ENCODE results near the gene SPAG16. TPM values are rescaled to one million over a fixed set of nuclear protein-coding genes. Genes with fewer than 3 reads are reported as not detected.

SPAG16 gene
- total RNA-seq, 1 experiment from 2014 or later: 21.5 TPM

GRCh38 chr2:214386720-214387119, 1102.5 kb downstream of the SPAG16 start:
- no peak for TF ChIP-seq CTCF (IDR thresholded peaks at IDR 0.05; ENCODE audit: insufficient read depth in 1 of 2, low read depth in 1 of 2, low read length in 1 of 2, severe bottlenecking in 1 of 2, unreplicated experiment in 1 of 2)
- H3K36me3 ChIP-seq (ENCODE audit: control insufficient read depth, insufficient read depth, low read length): no peaks in the 10 kb centered on the region
- no peak for DNase-seq
- H3K4me3 Mint-ChIP-seq (ENCODE audit: unreplicated experiment): no peak overlapping the region
- H3K27me3 Mint-ChIP-seq (ENCODE audit: insufficient read depth, unreplicated experiment): no peaks in the 10 kb centered on the region
- H3K4me1 Mint-ChIP-seq (ENCODE audit: low read depth, unreplicated experiment): no peaks in the 10 kb centered on the region
- H3K4me1 ChIP-seq: no peaks in the 10 kb centered on the region
- no peaks in the 10 kb centered on the region for H3K27me3 ChIP-seq (replicated peaks; ENCODE audit: control insufficient read depth, insufficient read depth, low read length)
- H3K9me3 Mint-ChIP-seq (ENCODE audit: unreplicated experiment): no peaks in the 10 kb centered on the region
- no peaks in the 10 kb centered on the region for H3K9me3 ChIP-seq
- H3K4me3 ChIP-seq (ENCODE audit: low read depth, low read length): no peak overlapping the region
- intact Hi-C loops (cut with micrococcal nuclease; ENCODE audit: unreplicated experiment): no loop called here
- ChIA-PET CTCF (no interaction called here), POLR2A (no interaction called here)
- no peak overlapping the region for H3K27ac Mint-ChIP-seq (ENCODE audit: unreplicated experiment)
- no TSS peak for BruUV-seq (replicated peaks)
- no peaks in the 10 kb centered on the region for H3K36me3 Mint-ChIP-seq (ENCODE audit: insufficient read depth, unreplicated experiment)

GRCh38 chr2:214389334-214389733, 1105.1 kb downstream of the SPAG16 start:
- no peak for TF ChIP-seq CTCF (IDR thresholded peaks at IDR 0.05; ENCODE audit: insufficient read depth in 1 of 2, low read depth in 1 of 2, low read length in 1 of 2, severe bottlenecking in 1 of 2, unreplicated experiment in 1 of 2)
- no peak overlapping the region for H3K27ac Mint-ChIP-seq (ENCODE audit: unreplicated experiment)
- BruUV-seq (replicated peaks): no TSS peak
- no peaks in the 10 kb centered on the region for H3K36me3 Mint-ChIP-seq (ENCODE audit: insufficient read depth, unreplicated experiment)
- Histone ChIP-seq H3K4me3 (ENCODE audit: low read depth, low read length) (no peak overlapping the region), H3K4me1 (no peaks in the 10 kb centered on the region), H3K9me3 (no peaks in the 10 kb centered on the region), H3K36me3 (ENCODE audit: control insufficient read depth, insufficient read depth, low read length) (no peaks in the 10 kb centered on the region), H3K27me3 (replicated peaks; ENCODE audit: control insufficient read depth, insufficient read depth, low read length) (no peaks in the 10 kb centered on the region)
- intact Hi-C loops (cut with micrococcal nuclease; ENCODE audit: unreplicated experiment): no loop called here
- ChIA-PET POLR2A (no interaction called here), CTCF (no interaction called here)
- no peak for DNase-seq
- no peaks in the 10 kb centered on the region for H3K9me3 Mint-ChIP-seq (ENCODE audit: unreplicated experiment)
- H3K4me3 Mint-ChIP-seq (ENCODE audit: unreplicated experiment): no peak overlapping the region
- H3K4me1 Mint-ChIP-seq (ENCODE audit: low read depth, unreplicated experiment): no peaks in the 10 kb centered on the region
- no peaks in the 10 kb centered on the region for H3K27me3 Mint-ChIP-seq (ENCODE audit: insufficient read depth, unreplicated experiment)

GRCh38 chr2:214393796-214394195, 1109.5 kb downstream of the SPAG16 start:
- Histone ChIP-seq H3K4me3 (ENCODE audit: low read depth, low read length) (no peak overlapping the region), H3K36me3 (ENCODE audit: control insufficient read depth, insufficient read depth, low read length) (no peaks in the 10 kb centered on the region), H3K9me3 (no peaks in the 10 kb centered on the region), H3K27me3 (replicated peaks; ENCODE audit: control insufficient read depth, insufficient read depth, low read length) (no peaks in the 10 kb centered on the region), H3K4me1 (no peaks in the 10 kb centered on the region)
- no peak for DNase-seq
- BruUV-seq (replicated peaks): no TSS peak
- H3K4me3 Mint-ChIP-seq (ENCODE audit: unreplicated experiment): no peak overlapping the region
- H3K27me3 Mint-ChIP-seq (ENCODE audit: insufficient read depth, unreplicated experiment): no peaks in the 10 kb centered on the region
- H3K9me3 Mint-ChIP-seq (ENCODE audit: unreplicated experiment): no peaks in the 10 kb centered on the region
- POLR2A ChIA-PET: no interaction called here
- H3K27ac Mint-ChIP-seq (ENCODE audit: unreplicated experiment): no peak overlapping the region
- intact Hi-C loops (cut with micrococcal nuclease; ENCODE audit: unreplicated experiment): no loop called here
- H3K36me3 Mint-ChIP-seq (ENCODE audit: insufficient read depth, unreplicated experiment): no peaks in the 10 kb centered on the region
- TF ChIP-seq CTCF (IDR thresholded peaks at IDR 0.05; ENCODE audit: insufficient read depth in 1 of 2, low read depth in 1 of 2, low read length in 1 of 2, severe bottlenecking in 1 of 2, unreplicated experiment in 1 of 2): no peak
- no peaks in the 10 kb centered on the region for H3K4me1 Mint-ChIP-seq (ENCODE audit: low read depth, unreplicated experiment)
- CTCF ChIA-PET: no interaction called here
